Medulla oblongata (tissue), 1 donor: ENCODE data around the gene HTD2.
"Not testable (repeated sequence)": the region's sequence is repeated elsewhere in the genome, so short reads cannot be mapped to it uniquely, and the experiment has no call there.

ENCODE experiments used
- DNase-seq: peaks from one replicate; pipeline ENCODE4 v3.0.0-alpha.2; 2015; ENCODE audit errors: extremely low spot score

Gene HTD2

DNA sequence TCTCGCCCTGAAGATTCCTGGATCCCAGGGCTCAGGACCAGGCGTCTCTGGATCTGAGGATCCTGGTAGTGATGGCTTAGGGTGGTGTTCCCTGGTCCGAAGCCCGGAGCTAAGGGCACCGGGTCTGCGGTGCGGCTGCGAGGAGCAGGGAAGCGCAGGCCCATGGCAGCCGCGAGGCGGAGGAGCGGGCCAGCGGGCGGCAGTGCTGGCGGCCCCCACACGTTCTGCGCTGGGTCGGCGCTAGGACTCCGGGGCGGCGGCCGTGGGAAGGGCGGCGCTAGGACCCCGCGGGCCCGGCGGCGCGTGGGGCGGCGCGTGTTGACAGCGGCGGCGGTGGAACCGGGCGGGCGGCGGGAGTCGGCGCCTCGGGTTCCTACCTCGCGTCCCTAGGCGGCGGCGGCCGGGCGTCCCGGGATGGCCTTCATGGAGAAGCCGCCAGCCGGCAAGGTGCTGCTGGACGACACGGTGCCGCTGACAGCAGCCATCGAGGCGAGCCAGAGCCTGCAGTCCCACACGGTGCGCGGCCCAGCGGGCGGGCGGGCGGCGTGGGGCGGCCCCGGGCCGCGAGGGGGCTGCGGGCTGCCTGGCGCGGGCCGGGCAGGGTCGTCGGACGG lies 26.4 kb downstream of the HTD2 start, which contains the start of gene PXK:
PXK (plus strand) TSS at position 318 of the 614 bp plus-strand sequence; CDS start at position 415, 97 bp downstream.
- DNase-seq: peak; percentile 83

DNA sequence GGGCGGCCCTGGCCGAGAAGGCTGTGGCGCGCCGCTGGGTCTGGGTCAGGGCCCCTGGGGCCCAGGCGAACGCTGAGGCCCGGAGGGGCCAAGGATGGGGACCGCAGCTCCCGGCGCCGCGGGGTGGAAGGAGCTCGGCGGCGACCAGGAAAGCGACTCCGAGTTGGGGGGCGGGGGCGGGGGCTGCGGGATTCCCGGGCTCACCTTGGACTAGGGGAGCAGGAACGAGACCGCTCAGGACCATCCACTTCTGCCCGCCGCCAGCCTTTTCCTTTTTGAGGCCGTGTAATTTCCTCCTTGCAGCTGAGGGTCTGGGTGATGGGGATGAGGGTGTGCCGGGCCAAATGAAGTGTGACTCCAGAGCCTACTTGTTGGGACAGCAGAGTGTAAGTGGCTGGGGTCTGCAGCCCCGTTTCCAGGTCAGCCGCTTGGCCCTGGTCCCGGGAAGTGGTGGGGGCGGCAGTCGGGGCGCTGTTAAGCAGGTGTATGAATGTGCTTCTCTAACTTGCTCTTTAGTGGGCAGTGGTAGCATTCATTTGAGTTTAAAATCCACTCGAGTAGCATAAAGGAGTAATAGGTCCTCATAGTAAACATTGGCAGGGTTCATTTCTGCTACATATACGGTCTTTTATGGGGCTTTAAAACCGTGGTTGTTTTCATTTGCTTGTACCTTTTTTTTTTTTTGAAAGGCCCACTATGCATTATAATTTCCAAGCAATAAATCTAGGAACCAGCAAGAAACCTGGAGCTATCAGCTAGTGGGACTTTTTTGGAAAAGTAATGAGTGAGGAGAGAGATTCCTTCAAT lies 27.1 kb downstream of the HTD2 start:
- DNase-seq: peak; percentile 57

DNA sequence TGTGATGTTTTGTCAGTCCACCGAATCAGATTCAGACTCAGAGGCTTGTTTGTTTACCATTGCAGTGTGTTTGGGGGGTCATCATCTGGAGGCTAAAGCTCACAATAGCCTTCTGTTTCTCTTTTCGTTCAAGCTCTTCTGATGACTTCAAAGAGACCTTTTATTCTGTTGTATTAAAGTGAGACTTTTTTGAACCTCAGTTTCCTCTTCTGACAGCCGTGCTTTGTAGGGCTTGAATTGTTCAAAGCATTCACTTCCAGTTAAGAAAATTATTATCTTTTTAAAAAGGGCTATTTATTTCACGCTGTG lies 27.6 kb downstream of the HTD2 start:
- peak; percentile 92 for DNase-seq

DNA sequence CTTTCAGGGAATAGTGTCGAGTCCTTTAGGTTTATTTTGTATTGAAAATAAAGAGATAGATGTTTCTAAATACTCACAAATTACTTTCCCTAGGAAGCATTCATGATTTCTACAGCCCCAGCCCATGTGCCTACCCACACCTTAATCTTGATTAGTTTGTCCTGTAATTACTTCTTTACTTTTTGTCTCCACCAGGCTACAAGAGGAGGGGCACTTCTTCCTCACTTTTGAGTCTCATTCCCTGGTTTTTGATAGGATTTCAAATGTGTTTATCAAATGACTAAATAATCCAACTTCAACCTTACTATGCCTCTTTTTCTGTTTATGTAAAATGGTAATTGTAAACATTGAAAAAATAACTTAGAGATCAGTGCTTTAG lies 28.2 kb downstream of the HTD2 start:
- no peak for DNase-seq

DNA sequence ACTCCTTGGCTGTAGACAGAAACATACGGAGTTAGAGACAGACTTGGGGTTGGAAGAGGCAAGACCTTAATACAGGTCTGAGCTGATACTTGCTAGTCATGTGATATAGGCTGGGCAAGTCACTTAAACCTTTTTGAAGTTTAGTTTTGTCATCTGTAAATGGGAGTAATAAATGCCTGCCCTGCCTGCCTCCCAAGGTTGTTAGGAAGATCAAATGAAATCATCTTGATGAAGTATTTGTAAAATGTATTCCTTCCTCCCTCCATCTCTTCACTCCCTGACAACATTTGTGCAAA lies 29.3 kb downstream of the HTD2 start:
- DNase-seq: no peak

DNA sequence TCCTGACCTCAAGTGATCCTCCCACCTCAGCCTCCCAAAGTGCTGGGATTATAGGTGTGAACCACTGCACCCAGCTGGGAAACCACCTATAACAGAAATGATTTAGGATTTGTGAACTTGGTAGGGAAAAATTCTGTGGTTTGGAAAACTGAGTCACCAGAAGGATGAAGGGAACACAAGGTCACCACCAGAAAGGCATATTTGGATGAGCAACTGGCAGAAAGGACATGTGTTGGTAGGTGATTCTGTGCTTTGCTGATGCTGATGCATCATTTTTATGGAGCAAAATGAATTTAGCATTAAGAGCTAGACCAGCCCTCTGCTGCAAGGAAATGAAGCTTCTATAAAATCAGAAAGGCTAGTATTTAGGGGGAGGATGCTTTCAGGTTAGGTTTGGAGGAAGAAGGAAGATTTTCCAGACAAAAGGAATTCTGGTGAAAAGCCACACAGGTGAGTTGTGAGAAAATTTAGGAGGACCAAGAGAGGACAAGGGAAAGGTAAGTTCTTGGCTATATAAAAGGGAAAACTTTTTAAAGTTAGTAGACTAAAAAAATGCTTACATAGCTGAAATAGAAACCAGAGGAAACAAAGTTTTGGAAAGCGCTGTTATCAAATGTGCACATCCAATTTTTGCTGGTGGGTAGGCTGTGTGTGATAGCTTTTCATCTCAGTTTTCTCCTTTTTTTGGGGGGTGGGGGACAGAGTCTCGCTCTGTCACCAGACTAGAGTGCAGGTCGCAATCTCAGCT lies 30.0 kb downstream of the HTD2 start:
- DNase-seq: no peak

DNA sequence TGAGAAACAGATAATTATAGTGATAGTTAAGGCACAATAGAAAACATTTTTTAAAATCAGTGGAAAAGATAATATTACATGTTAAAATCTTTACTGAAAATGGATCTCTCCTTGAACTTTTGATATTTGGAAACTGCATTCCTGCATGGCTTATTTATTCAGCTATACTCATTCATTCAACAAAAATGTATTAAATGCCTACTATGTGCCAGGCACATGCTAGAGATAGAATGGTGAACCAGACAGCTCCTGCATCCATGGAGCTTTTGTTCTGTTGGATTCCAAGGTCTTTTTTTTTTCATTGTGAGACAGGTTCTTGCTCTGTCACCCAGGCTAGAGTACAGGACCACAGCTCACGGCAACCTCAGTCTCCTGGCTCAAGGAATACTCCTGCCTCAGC lies 30.9 kb downstream of the HTD2 start:
- DNase-seq: no peak

DNA sequence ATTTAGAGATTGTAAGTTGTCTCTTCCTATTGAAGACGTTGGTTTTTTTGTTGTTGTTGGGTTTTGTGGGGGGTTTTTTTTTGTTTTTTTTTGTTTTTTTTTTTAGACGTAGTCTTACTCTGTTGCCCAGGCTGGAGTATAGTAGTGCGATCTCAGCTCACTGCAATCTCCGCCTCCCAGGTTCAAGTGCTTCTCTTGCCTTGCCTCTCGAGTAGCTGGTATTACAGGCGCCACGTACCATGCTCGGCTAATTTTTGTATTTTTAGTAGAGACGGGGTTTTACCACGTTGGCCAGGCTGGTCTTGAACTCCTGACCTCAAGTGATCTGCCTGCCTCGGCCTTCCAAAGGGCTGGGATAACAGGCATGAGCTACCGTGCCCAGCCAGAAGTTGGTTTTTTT lies 32.8 kb downstream of the HTD2 start:
- DNase-seq: not testable (repeated sequence)

DNA sequence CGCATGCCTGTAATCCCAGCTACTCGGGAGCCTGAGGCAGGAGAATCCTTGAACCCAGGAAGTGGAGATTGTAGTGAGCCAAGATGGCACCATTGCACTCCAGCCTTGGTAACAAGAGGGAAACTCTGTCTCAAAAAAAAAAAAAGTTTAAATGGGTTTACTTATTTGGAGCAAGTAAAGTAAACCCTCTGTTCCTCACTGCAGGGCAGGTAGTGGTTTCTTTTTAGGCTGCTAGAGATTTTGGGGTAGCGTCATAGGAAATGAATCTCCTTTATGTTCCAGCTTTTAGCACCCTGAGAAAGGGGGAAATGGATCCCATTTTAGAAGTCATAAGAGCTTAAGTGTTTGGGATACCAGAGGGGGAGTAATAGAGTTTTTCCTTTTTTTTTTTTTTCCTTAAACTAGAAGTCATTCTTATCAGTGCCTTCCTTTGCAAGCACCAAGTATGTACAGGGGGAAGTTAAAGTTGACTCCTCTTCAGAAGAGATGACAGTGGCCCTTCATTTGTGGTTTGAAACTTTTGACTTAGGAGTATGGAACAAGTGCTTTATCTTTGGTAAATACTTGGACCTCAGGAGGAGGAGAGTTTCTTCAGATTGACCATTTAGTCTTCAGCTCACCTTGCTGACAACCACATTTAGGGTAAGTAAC lies 34.4 kb downstream of the HTD2 start:
- DNase-seq: no peak

DNA sequence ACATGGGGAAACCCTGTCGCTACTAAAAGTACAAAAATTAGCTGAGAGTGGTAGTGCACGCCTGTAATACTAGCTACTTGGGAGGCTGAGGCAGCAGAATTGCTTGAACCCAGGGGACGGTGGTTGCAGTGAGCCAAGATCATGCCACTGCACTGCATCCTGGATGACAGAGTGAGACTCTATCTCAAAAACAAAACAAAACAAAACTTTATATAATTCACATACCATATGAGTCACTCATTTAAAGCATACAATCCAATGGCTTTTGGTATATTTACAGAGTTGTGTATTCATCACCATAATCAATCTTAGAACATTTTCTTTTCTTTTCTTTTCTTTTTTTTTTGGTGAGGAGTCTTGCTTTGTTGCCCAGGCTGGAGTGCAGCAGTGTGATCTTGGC lies 35.1 kb downstream of the HTD2 start:
- no peak for DNase-seq

DNA sequence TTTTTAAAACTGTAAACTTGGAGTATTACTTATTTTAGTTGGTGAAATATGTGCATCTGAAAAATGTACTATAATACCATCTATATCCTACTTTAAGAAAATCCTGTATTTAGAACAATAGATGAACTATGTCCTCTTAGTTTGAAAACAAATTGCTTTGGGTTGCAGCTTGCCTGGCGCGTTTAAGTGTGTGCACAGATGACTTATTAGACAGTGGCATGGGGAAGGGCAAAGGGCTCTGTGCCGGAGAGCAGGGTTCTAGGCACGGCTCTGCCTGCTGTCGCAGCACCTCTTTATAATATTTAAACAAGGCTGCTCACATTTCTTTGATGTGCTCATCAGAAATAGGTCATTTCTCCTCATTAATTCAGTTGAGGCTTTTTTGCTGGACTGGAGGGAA lies 36.4 kb downstream of the HTD2 start:
- peak; percentile 67 for DNase-seq

DNA sequence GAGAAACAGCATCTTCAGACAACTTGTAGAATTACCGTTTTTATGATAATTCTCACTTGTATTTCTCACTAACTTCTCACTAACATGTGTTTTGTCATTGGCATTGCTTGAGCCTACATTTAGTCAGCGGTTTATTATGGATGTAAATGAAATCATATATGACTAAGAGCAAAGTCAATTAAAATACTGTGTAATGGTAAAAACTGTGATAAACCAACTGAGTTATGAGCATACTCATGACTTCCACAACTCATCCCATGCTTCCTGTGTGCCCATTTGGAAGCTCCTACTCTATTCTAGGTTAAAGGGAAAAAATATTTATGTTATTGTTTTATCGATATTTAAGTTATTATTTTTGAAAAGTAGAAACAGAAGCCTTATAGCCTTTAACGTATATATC lies 39.1 kb downstream of the HTD2 start:
- DNase-seq: no peak

DNA sequence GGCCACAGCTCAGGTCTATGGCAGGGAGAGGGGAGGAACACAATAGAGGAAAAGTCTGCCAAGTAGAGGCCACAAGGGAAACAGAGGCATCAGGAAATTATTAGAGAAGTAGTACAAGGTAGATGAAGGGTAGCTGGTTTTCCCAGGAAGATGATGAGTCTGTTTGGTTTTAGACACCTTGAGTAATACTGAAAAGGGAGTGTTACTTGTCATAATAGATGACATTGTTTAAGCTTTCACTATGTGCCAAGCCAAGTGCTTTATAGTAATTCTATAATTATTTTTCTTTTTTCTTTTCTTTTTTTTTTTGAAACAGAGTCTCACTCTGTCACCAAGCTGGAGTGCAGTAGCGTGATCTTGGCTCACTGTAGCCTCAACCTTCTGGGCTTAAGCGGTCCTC lies 40.0 kb downstream of the HTD2 start:
- DNase-seq: no peak

DNA sequence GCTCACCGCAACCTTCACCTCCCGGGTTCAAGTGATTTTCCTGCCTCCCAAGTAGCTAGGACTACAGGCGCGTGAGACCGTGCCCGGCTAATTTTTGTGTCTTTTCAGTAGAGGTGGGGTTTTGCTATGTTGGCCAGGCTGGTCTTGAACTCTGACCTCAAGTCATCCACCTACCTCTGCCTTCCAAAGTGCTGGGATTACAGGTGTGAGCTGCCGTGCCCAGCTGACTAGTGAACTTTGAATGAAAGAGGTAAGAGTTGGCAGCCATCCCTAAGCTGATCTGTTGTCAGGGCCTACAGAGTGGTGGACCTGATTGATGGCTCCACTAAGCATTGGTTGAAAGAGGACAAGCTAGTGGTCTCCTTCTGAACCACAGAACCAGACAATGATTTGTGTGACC lies 41.7 kb downstream of the HTD2 start:
- no peak for DNase-seq

DNA sequence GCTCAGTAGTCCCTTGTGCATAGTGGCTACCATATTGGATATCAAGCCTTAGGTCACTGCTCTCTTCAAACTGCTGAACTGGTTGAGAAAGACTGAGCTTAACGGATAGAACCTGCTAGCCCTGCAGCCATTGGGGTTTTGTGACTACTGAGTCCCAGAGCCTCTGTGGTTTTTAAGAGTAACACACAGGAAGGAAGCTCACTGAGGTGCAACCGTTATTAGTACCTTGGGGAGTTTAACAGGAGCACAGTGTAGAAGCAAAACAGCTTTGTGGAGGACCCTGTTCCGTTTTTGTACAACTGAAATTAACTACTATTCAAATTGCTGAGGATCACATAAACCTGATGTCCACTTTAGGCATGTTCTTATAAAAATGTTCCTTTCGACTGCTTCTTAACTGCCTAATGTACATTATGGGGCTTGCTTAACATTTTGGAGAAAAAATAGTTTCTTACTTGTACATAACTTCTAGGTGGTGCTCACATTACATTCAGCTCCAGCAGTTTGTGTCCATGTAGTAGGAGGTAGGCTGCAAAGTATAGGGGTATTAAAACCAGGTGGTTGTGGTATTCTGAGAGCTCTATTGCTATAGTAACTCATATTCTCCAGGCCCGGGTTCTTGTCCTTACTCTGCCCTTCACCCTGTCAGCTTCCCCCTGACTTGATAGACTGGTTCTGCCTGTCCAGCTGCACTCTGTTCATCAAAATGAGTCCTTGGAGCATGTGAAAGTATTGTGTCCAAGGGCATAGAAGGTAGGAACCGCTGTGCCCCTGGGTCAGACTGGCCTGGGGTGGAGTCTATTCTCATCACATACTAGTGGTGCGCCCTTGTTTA lies 43.7 kb downstream of the HTD2 start:
- DNase-seq: no peak

DNA sequence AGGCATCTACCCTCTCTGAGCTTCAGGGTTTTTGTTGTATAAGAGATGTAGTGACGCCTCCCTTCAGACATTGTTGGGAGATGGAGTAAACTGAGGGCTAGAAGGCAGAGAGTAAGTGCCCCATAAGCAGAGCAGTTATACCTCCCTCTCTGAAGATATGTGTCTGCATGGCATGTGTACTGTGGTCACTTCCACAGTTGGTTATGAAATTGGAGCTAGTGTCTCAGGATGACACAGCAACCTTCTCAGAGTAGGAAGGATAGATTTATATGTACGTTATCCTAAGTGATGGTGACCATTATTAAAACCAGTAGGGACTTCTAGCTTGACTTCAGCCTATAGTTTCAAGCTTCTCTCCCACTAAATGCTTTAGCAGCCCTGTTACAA lies 44.3 kb downstream of the HTD2 start:
- no peak for DNase-seq

DNA sequence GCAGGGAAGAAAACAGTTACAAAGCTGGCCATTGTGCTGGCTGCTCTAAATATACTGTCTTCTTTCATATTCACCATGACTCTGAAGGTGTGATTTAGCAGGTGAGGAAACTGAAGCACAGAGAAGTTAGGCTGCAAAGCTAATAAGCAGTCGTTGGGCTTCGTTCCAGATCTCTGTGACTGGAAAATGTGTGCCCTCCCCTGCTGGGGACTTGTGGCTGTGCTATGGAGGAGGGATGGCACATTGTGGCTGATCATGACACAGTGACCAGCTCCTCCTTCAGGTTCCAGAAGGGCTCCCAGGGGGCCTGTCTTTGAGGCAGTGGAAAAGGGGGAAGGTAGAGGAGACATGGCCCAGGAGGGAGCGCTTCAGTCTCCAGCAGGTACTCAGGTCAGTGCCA lies 45.6 kb downstream of the HTD2 start:
- no peak for DNase-seq

DNA sequence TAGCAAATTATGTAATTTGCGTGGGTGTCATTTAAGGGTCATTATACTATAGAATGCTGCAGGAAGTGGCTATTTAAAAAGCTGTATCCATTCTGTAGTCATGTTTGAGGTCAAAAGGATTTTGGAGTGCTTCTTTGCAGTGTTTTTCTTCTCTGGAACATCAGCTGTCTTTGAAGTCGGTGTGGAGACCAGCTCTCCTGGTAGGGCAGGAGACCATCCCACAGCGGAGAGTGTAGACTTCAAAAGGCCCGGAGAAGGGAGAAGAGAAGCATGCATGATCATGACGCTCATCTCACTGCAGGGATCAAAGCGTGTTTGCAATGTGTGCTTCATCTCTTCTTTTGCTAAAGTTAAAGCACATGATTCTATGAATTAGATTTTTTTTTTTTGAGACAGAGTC lies 46.3 kb downstream of the HTD2 start:
- DNase-seq: no peak

DNA sequence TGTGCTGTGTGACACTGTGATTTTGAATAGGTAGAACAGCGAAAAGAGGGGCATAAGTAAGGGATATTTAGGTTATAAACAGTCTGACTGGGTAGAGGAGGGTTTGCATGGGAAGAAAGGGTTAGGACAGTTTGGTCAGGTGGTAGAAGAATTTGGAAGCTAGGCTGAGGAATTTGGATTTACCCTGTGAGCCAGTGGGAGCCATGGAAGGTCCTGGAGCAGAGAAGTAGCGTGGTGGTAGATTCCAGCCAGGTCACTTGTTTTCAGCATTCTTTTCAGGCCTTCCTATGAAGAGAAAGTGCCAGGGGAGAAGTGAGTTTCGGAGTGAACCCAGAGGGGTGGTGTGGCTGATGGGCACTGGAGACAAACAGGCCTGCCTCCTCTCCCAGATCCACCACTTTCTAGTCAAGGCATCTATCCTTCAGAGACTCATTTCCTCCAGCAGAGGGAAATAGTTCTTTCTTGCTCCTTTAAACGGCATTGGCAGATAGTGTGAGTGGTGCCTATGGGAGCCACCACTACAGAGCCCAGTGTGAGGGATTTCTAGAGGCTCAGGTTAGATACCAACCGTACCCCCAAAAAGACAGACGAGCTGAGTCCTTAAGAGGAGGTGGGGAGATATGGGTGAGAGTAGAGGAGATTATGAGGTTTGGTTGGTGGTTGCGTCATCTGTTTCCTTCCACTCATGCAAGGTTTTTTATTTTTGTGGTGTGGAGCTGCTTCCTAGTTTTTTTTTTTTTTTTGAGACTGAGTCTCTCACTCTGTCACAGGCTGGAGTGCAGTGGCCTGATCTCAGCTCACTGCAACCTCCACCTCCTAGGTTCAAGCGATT lies 47.6 kb downstream of the HTD2 start:
- no peak for DNase-seq

DNA sequence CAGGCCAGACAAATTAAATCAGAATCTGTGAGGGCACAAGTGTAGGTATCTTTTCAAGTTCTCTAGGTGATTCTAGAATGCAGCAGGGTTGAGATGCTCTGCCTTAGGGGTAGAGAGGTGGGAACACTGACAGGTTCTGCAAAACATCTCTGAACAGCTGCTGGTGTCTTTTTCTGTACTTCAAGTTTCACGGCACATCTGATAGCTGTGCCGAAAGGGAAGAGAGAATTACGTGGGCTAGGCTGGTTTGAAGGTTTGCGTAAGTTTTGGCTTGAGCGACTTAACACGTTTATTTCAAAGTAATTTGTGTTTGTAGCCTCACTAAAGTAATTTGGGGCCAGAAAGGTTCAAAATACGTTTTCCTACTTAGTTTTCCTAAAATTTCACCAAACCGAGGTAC lies 48.9 kb downstream of the HTD2 start:
- DNase-seq: no peak

DNA sequence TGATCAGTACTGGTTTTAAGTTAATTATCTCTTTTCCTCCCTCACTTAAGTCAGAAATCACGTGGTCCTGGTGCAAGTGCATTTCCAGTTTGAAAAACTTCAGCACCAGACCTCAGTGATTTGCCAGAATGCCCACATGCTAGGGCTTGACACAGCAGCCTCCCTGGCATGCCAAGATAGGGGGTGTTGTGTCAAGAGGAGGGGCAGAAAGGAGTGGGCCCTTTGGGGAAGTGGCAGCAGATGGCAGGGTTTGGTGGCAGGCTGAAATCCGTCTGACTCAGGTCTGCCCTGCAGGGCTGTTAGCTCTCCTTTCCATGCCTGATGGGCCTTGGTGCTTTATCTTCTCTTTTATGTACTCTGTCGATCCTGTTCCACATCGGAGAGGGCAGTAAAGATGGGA lies 49.7 kb downstream of the HTD2 start:
- DNase-seq: no peak
